Neural cell (in vitro differentiated cells): ENCODE measurements around the gene KRT76.
"Not testable (repeated sequence)": the region's sequence is repeated elsewhere in the genome, so short reads cannot be mapped to it uniquely, and the experiment has no call there.

Experiments used
- EP300 ChIP-seq: fragments of 450-650 bp; conservative IDR thresholded peaks from 2 replicates; pipeline ENCODE4 v1.6.1; 2014; ENCODE audit warnings: antibody characterized with exemption, mild to moderate bottlenecking, moderate library complexity; ENCODE audit not compliant: poor library complexity, severe bottlenecking
- EZH2 ChIP-seq: fragments of 200-600, 300-800 bp; shearing (Covaris generic), sonication (generic); IDR thresholded peaks from 2 replicates; pipeline ENCODE4 v1.6.1; 2014; ENCODE audit warnings: antibody characterized with exemption, low read length, borderline replicate concordance, mild to moderate bottlenecking; ENCODE audit not compliant: insufficient read depth, poor library complexity, severe bottlenecking
- MXI1 ChIP-seq: fragments of 450-650 bp; conservative IDR thresholded peaks from 2 replicates; pipeline ENCODE4 v1.6.1; 2014; ENCODE audit warnings: antibody characterized with exemption, mild to moderate bottlenecking; ENCODE audit not compliant: poor library complexity, severe bottlenecking
- POLR2AphosphoS5 ChIP-seq: IDR thresholded peaks from 2 replicates; pipeline ENCODE4 v1.6.1; 2012
- RAD21 ChIP-seq: fragments of 450-650 bp; conservative IDR thresholded peaks from 2 replicates; pipeline ENCODE4 v1.6.1; 2014; ENCODE audit warnings: antibody characterized with exemption, mild to moderate bottlenecking, moderate library complexity
- REST ChIP-seq: IDR thresholded peaks from 2 replicates; pipeline ENCODE4 v1.6.1; 2012; ENCODE audit warnings: borderline replicate concordance
- SMC3 ChIP-seq: fragments of 450-650 bp; conservative IDR thresholded peaks from 2 replicates; pipeline ENCODE4 v1.6.1; 2014; ENCODE audit warnings: antibody characterized with exemption, mild to moderate bottlenecking, moderate library complexity; ENCODE audit not compliant: poor library complexity
- TAF1 ChIP-seq: IDR thresholded peaks from 2 replicates; pipeline ENCODE4 v1.6.1; 2012; ENCODE audit warnings: low read depth
- TF ChIP-seq, protein P1 (sequence below): fragments of 450-650 bp; IDR thresholded peaks from 2 replicates; pipeline ENCODE4 v1.5.1; 2014; ENCODE audit warnings: antibody characterized with exemption, mild to moderate bottlenecking, moderate library complexity; ENCODE audit not compliant: poor library complexity, severe bottlenecking

GRCh38 chr12:52750532-52750931 lies 26.6 kb downstream of the KRT76 start:
- TF ChIP-seq MXI1, POLR2AphosphoS5, RAD21, REST, EP300, EZH2, TAF1, SMC3: not testable (repeated sequence)
- TF ChIP-seq, protein P1, sequence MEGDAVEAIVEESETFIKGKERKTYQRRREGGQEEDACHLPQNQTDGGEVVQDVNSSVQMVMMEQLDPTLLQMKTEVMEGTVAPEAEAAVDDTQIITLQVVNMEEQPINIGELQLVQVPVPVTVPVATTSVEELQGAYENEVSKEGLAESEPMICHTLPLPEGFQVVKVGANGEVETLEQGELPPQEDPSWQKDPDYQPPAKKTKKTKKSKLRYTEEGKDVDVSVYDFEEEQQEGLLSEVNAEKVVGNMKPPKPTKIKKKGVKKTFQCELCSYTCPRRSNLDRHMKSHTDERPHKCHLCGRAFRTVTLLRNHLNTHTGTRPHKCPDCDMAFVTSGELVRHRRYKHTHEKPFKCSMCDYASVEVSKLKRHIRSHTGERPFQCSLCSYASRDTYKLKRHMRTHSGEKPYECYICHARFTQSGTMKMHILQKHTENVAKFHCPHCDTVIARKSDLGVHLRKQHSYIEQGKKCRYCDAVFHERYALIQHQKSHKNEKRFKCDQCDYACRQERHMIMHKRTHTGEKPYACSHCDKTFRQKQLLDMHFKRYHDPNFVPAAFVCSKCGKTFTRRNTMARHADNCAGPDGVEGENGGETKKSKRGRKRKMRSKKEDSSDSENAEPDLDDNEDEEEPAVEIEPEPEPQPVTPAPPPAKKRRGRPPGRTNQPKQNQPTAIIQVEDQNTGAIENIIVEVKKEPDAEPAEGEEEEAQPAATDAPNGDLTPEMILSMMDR = not testable (repeated sequence)
